NCI-H1105 treated with DMSO at 0.1 percent for 48 hours (cell line): ENCODE results near the gene EFCC1.
A peak's percentile ranks its signal among the peaks of the same experiment; 100 is the strongest.

ENCODE experiments used
- DNase-seq: peaks from one replicate; lab custom pipeline; 2025; lab: John Stamatoyannopoulos, UW

EFCC1 gene, protein sequence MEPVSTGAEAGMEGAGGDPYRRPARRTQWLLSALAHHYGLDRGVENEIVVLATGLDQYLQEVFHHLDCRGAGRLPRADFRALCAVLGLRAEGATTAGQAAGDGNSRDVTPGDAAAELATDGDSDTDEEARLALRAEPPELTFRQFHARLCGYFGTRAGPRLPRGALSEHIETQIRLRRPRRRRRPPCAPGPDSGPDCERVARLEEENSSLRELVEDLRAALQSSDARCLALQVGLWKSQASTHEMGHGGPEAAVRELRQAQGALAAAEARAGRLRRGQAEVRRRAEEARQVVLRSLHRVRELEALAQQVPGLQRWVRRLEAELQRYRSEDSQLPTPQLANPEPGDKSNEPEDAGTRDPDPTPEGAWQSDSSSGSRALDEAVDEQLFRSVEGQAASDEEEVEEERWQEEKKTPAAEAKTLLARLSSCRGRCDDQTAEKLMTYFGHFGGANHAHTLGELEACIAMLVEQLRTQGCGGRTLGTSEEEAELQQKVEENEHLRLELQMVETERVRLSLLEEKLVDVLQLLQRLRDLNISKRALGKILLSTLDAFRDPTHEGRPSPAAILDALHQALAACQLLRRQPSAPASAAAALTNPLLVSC

DNA sequence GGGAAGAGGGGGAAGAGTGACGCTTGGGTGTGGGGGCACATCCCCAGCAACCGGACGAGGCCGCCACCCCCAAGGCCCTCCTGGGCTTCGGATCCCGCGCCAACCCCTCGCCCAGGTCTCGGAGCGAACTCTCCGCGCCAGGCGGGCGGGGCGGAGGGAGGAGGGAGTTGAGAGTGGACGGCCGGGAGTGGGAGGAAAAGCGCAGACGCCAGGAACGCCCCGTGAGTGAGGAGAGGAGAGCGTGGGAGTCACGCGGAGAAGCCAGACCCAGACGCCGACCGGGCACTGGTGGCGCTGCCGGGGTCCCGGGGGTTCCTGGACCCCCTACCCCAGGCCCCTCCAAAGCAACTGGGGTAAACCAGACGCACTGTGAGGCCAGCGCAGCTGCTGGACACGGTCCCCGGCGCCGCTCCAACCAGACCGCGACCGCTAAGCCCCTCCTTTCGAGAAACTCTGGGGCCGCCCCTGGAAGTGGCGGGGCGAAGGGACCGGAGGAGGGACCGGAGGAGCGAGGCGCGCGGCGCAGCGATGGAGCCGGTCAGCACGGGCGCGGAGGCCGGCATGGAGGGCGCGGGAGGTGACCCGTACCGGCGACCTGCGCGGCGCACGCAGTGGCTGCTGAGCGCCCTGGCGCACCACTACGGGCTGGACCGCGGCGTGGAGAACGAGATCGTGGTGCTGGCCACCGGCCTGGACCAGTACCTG is at the start of gene EFCC1:
Gene EFCC1 (plus strand): TSS at position 204 of the 705 bp plus-strand sequence. CDS start 325 bp downstream, at position 529.
- DNase-seq, result peak; percentile 27

DNA sequence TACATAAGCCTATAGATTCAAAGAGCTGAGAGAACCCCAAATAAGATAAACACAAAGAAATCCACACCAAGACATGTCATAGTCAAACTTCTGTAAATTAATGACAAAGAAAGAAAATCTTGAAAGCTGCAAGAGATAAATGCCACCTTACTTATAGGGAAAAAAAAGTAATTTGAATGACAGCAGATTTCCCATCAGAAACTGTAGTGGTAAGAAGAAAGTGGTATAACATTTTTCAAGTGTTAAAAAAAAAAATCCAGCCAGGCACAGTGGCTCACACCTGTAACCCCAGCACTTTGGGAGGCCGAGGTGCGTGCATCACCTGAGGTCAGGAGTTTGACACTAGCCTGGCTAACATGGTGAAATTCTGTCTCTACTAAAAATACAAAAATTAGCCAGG is 44.7 kb upstream of the EFCC1 start:
- no peak for DNase-seq

DNA sequence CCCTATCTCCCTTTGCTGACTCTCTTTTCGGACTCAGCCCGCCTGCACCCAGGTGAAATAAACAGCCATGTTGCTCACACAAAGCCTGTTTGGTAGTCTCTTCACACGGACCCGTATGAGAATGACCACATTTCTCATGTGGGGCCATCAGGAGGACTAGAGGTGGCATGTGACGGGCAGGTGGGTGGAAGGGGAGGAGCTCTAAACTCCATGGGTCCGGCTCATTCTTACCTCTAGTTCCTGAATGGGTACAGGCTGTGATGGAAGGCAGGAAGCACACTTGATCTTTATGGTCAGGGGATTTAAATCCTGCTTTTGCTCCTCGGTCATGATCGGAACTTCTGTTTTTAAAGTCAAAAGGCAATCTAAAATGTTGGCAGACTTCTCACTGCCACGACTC is 35.8 kb upstream of the EFCC1 start:
- no peak for DNase-seq

DNA sequence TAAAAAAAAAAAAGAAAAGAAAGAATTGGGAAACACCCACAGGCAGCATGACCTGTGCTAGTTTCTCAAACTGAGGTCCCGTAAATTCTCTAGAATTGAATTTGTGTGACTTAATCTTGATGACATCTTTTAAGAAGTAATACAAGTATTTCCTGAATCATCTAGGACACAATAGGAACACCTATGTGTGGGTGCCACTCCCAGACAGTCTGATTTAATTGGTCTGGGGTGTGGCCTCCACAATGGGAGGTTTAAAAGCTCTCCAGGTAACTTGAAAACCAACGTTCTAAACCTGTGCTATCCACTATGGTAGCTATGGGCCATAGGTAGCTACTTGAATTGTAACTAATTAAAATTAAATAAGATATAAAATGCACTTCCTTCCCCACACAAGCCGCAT is 35.3 kb upstream of the EFCC1 start:
- DNase-seq, result no peak

DNA sequence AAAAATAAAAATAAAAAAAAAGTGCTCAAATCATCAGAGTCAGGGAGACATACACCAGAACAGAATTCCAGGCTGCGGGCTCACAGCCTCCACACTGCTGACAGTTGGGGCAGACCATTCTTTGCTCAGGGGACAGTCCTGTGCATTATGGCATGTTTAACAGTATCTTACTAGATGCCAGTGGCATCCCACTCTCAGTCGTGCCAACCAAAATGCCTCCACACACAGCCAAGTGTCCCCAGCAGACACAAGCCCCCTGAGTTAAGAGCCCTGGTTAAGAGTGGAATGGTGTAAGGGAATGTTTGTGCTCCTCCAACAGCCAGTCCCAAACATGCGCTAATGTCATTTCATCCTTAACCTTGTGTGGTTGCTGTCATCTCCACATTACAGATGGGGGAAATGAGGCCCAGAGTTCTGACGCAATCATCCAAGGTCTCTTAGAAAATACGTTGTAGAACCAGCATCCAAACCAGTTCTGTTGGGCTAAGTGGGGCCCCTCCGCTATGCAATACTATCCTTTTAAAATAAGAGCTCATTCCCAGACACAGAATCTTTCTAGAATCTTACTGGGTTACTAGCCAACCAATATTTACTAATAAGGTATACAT is 33.3 kb upstream of the EFCC1 start:
- DNase-seq, result no peak

DNA sequence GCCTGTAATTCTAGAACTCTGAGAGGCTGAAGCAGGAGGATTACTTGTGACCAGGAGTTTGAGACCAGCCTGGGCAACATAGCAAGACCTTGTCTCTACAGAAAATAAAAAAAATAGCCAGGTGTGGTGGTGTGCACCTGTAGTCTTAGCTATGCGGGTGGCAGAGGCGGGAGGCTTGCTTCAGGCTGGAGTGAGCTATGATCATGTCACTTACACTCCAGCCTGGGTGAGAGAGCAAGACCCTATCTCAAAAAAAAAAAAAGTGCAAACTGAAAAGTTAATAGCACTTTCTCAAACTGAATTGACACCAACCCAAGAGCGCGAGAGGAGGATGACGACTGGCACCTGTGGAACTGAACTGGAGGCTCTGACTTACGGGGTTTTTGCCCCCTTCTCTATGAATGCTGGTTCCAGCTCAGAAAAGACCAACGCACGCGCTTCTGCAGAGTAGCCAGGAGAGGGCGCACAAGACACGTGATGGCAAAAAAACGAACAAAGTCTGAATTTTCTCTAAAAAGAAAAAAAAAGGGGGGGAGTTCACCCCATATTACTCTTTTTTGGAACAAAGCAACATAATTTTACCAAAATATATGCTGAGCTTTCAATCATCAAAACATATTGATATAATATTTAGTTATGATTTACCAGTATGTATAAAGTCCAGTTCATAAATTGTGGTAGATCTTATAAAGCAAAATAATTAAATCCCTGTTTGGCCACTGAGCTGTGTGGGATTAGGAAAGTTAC is 30.9 kb upstream of the EFCC1 start:
- peak; percentile 65 for DNase-seq

DNA sequence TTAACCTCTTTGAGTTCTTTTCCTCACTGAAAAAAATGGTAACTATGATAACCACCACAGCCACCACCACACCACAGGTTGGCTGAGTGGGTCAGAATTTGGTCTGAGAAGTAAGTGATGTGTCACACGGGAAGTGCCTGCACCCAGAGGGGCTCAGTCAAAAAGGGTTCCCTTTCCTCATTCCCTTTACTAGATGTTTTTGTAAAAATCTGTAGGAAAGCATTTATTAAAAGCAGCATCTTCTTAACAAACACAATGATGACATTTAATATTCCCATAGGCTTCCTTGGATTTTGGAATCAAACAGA is 30.4 kb upstream of the EFCC1 start:
- DNase-seq, result no peak

DNA sequence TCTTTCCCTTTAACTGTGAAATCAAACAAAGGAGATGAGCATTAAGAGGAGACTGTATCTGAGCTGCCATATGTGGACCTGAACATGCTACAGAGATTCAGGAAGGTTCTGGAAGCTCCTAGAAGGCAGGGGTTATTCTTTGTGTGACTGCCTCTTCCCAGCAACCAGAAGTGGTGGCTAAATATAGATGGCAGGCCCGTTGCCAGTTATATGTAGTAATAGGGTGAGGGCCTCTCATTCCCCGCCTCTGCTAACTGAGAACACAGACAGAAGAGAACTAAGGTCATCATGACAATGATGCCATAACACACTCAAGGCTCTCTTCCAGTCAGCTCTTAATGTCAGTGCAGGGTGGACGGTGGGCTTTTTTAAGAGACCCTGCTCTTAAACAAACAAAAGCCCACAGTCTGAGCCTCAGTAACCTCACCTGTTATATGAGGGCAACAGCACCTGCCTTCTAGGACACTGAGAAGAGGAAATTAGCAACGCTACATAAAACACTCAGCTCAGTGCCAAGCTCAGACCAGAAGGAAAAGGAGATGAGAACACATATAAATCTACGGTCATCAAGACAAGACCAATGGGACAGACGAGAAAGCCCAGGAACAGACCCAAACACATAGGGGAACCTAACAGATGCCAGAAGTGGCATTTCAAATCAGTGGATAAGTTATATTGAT is 29.5 kb upstream of the EFCC1 start:
- no peak for DNase-seq

DNA sequence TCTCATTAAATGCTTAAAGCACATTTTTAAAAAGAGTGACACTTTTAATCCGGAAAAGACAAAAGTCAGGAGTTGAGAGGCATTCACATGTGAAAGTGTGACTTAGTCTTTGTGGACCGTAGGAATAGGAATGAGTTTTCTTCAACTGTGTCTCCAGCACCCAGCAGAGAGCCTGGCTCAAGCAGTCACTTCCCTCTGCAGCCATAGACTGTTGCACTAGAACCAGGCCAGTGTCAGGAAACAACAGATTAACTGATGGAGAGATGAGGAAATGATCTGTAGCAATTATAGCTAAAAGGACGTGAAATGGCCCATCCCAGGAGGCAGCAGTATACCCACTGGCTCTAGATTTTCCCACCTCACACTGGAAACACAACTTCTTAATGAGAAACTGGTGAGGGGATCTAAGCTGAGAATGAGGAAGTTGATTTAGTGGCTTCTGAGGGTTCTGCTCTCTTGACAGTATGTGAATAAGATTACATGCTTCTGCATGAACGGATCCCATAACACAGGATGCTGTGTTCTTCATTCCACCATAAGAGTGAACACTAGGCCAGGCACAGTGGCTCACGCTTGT is 27.0 kb upstream of the EFCC1 start:
- DNase-seq, result no peak

DNA sequence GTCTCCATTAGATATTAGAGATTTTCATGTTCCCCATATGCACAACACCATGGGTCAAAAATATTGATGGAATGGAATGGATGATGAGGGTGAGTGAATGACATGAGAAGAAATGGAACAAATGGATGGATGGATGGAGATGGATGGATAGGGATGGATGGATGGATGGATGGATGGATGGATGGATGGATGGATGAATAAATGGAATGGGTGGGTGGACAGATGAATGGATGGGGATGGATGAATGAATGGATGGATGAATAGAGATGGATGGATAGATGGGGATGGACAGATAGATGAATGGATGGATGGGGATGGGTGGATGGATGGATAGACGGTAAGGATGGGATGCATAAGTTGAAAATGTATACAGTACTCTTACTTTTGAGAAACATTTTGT is 25.8 kb upstream of the EFCC1 start:
- DNase-seq, result no peak

DNA sequence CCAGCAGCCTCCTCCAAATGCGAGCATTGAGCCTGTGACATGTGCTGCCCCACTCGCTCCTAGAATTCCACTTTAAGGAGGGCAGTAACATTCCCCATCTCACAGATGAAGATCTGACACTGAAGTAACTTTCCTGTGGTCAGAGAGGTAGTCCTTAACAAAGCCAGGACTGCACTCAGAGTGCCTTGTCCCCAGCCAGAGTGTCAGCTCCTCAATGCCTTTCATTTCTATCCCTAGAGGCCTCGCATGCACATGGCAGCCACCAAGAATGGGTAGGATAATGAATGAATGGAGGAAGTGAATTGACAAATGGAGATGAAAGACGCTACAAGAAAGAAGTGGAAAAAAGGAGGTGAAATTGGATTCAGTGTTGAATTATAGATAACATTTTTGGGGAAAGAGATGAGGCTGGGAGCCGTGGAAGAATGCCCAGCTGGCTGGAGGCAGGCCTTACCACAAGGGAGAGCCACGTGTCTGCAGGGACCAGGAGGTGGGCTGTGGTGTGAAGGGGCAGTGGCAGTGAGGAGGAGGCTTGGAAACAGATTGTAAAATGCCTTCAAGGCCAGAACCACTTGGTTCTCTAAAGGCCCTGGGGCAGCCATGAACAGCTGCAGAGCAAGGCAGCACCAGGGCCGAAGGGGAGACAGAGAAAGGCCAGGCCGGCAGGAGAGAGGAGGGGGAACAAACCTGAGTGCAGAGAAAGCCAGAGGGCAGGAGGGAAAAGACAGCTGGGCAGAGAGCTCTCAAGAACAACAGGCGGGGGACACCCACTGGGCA is 17.6 kb upstream of the EFCC1 start:
- no peak for DNase-seq

DNA sequence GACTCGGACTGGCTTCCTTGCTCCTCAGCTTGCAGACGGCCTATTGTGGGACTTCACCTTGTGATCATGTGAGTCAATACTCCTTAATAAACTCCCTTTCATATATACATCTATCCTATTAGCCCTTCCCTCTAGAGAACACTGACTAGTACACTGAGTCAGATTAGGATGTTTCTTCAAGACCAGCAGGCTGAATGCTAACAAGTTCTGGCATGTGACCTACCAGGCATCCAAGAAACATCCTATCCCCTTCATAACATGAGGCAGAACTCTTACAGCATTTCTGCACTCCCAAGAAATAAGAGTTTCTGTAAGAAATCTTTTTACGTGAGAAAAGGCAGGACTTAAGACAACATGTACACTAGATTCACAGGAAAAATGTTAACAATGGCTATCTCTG is 16.5 kb upstream of the EFCC1 start:
- no peak for DNase-seq

DNA sequence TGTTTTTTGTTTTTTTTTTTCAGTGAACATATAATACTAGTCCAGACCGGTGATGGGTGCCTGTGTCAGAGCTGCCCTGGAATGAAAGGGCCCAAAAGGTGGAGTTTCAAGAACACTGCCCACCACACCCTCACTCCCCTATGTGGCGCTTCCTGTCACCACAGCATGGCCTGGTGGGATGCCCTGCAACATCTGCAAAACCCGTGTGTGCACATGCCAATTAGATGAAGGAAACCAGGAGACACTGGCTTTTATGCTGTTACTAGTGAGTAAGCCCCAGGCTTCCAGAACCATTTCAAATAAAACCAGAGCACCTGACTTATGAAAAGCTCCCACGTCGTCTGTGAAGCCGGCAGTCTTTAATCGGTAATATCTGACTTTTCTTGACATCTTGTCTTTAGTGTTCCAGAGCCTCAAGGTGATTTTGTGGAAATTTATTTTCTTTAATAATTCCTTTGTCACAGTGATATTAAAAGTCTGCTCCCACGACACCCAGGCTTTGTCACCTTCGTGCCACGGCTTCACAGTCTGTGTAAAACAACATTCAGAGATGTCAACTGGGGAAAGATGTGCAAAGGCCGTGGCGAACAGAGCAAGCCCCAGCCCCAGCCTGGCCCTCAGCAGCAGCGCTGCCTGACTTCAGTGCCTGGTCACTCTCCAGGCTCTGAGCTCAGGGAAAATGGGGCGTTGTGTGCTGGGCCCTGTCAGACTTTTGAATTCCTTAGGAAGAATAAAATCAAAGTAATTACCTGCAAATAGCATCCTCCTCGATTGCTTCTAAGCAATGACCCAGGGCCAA is 13.6 kb upstream of the EFCC1 start:
- DNase-seq, result no peak

DNA sequence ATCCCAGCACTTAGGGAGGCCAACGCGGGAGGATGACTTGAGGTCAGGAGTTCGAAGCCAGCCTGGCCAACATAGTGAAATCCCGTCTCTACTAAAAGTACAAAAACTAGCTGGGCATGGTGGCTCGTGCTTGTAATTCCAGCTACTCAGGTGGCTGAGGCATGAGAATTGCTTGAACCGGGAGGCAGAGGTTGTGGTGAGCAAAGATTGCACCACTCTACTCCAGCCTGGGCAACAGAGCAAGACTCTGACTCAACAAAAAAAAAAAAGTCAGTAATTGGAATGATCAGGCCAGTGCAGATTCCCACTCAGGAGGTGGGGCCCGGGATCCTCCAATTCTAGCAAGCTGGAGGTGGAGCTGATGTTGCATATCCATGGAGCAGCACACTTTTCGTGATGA is 12.8 kb upstream of the EFCC1 start:
- DNase-seq, result no peak

DNA sequence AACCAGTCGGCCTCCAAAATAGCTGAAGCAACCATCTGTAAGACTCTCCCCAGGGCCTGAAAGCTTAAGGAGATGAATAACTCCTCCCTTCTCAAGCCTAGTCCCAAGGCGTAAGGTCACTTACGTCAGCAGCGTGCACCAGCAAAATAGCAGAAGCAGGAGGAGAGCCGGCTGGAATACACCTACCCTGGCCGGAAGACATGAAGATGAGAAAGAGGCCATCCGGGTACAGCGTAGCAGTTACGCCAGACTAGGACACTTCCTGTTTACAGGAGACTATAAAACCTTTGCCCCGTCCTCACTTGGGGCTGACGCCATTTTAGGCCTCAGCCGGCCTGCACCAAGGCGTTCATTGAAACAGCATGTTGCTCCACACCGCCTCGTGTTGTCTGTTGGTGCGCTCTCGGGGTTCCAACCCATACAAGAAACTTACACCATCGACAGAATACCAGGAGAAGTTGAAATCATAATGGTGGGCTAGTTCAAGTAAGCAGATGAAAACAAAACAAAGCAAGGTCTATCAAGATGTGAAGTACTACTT is 9.7 kb upstream of the EFCC1 start:
- no peak for DNase-seq

DNA sequence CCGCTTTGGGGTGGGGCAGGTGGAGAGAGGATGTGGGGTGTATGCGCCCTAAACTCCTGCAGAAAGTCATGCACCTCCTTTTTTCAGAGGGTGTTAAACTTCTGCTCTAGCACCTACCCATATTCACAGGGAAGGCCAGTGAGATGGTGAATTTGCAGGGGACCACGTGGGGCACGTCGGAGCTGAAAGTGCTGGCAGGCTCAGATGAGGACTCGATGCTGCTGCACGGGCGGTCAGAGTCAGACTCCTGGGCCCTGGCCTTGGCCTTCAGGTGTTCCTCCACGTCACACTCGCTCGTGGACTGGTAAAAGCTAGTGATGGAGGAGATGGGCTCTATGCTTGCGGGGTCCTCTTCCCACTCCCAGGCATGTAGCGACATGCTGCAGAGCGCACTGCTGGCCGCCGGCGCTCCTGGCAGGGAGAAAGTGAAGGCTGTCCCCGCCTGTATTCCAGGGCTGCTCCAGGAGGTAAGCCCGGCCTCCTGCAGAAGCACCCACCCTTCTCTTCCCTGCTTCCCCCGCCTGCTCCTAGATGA is 8.1 kb upstream of the EFCC1 start:
- no peak for DNase-seq

DNA sequence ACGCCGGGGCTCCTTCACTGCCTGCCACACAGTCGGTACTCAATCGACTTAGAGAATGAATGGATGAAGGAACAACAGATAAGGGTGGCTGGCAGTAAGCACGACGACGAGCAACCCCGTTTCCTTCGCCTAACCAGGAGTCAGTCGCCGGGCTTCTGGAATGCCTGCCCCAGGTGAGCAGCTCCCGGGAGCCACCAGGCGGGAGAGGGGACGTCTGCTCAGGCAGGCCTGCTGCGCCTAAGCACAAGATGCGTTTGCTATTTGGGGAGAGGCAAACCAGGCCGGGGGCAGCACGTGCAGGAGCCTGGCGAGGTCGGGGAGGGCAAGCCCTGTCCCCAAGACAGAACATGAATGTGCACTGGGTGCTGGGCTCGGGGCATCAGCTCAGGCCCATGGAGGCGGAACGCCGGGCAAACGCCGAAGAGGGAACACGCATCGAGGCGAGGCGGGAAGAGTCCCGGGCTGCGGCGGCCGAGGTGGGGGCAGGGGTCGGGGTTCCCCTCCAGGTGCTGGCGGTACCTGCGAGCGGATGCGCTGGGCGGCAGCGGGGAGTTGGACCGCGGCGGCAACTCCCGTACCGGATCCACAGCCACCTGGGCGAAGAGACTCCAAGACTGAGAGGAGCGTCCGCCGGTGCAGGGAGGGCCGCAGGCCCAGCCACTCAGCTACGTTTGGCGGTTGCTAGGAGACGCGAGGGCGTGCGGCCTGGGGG is 7.5 kb upstream of the EFCC1 start, which contains the start of gene CFAP92:
Gene CFAP92 (minus strand): TSS at position 616 of the 712 bp plus-strand sequence. CDS start 772 bp downstream, outside the sequence.
- DNase-seq, result peak; percentile 93

DNA sequence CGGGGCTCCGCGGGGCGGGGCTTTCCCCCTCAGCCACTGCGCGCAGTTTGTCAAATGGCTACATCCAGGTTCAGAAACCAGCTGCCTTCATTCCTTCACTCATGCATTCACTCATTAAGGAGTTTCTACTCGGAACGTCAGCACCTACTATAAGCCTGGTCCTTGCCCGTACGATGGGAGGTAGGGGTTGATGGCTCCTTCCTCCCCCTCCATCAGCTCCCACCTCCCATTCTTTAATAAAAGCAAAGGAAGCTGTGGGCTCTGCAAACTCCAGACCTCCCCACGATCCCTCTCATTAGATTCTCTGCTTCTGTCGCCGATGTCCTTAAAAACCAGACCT is 7.0 kb upstream of the EFCC1 start:
- no peak for DNase-seq
